Smooth muscle cell (in vitro differentiated cells): ENCODE measurements around the gene CNOT8. TPM values are rescaled to one million over a fixed set of nuclear protein-coding genes. Genes with fewer than 3 reads are reported as not detected.

Experiments
- DNase-seq: peaks from one replicate; lab custom pipeline; 2025; ENCODE audit not compliant: unreplicated experiment; lab: John Stamatoyannopoulos, UW
- H2AFZ ChIP-seq: fragments of 200-600 bp; sonication (generic); 2 replicates; pipeline ENCODE4 v1.6.0; 2016; ENCODE audit warnings: antibody characterized with exemption, low read depth, mild to moderate bottlenecking
- H3F3A ChIP-seq: fragments of 200-600 bp; sonication (generic); 2 replicates; pipeline ENCODE4 v1.6.0; 2017; ENCODE audit warnings: antibody characterized with exemption, low read depth
- H3K27ac ChIP-seq: fragments of 200-600 bp; sonication (generic); 2 replicates; pipeline ENCODE4 v1.5.1; 2016; ENCODE audit warnings: low read depth, mild to moderate bottlenecking
- H3K27me3 ChIP-seq: fragments of 200-600 bp; sonication (generic); 2 replicates; pipeline ENCODE4 v1.6.1; 2016; ENCODE audit warnings: low read depth, mild to moderate bottlenecking
- H3K36me3 ChIP-seq: fragments of 200-600 bp; sonication (generic); 2 replicates; pipeline ENCODE4 v1.5.1; 2016; ENCODE audit warnings: low read depth
- H3K4me1 ChIP-seq: fragments of 200-600 bp; sonication (generic); 2 replicates; pipeline ENCODE4 v1.5.1; 2016; ENCODE audit warnings: low read depth
- H3K4me2 ChIP-seq: fragments of 200-600 bp; sonication (generic); 2 replicates; pipeline ENCODE4 v1.6.0; 2016; ENCODE audit warnings: mild to moderate bottlenecking
- H3K4me3 ChIP-seq: fragments of 200-600 bp; sonication (generic); 2 replicates; pipeline ENCODE4 v1.5.1; 2016; ENCODE audit warnings: mild to moderate bottlenecking
- H3K79me2 ChIP-seq: fragments of 200-600 bp; sonication (generic); 2 replicates; pipeline ENCODE4 v1.6.0; 2016; ENCODE audit warnings: low read depth, mild to moderate bottlenecking
- H3K9ac ChIP-seq: fragments of 200-600 bp; sonication (generic); 2 replicates; pipeline ENCODE4 v1.6.0; 2016; ENCODE audit warnings: low read depth
- H3K9me3 ChIP-seq: fragments of 200-600 bp; sonication (generic); replicated peaks from 2 replicates; pipeline ENCODE4 v1.5.1; 2016; ENCODE audit warnings: low read depth
- H4K20me1 ChIP-seq: fragments of 200-600 bp; sonication (generic); 2 replicates; pipeline ENCODE4 v1.6.0; 2016; ENCODE audit warnings: low read depth
- CTCF ChIP-seq: fragments of 200-600 bp; sonication (generic); IDR thresholded peaks from 2 replicates; pipeline ENCODE4 v1.5.1; 2017; ENCODE audit warnings: borderline replicate concordance, mild to moderate bottlenecking, antibody characterized with exemption; ENCODE audit not compliant: insufficient read depth, poor library complexity, severe bottlenecking
- WGBS: methylation state at CpG from one replicate; pipeline ENCODE4 v1.1.7; 2016; ENCODE audit warnings: low lambda C conversion rate; 5-methylcytosine and 5-hydroxymethylcytosine counted together
- polyA plus RNA-seq: library from polyadenylated mRNA; unstranded; fragments of >200 nt; fragmentation: Nextera tagmentation; extraction: Ambion mirVana; gene quantifications from 2 replicates; pipeline ENCODE4 v1.2.1, GENCODE V29; 2016
- total RNA-seq: library from RNA; depleted of rRNA; stranded (reverse); fragments of >200 nt; gene quantifications from 2 replicates; pipeline ENCODE4 v1.2.3, GENCODE V29; 2014

The CNOT8 gene
- total and polyA plus RNA-seq, 2 experiments from 2014 or later: 54.9 to 76.4 TPM

GRCh38 chr5:154865466-154866184 is 7.2 kb downstream of the CNOT8 start:
- Histone ChIP-seq H3K9me3 (no peaks in the 10 kb centered on the region), H3K27ac (no peak overlapping the region), H3K9ac (no peak overlapping the region), H3K27me3 (no peaks in the 10 kb centered on the region), H3F3A (no peaks in the 10 kb centered on the region), H2AFZ (no peak overlapping the region), H3K4me3 (no peak overlapping the region), H3K36me3 (peaks cover under 1% of the 10 kb centered on the region), H3K79me2 (peaks cover 72% of the 10 kb centered on the region), H4K20me1 (peaks cover 98% of the 10 kb centered on the region), H3K4me2 (no peak overlapping the region), H3K4me1 (peaks cover 2% of the 10 kb centered on the region)
- no peak for DNase-seq
- WGBS: 87% methylated on average over 5 of the region's 5 CpGs
- TF ChIP-seq CTCF: no peak

GRCh38 chr5:154866841-154867240 is 8.4 kb downstream of the CNOT8 start:
- no peak for TF ChIP-seq CTCF
- H2AFZ ChIP-seq: no peak overlapping the region
- no peaks in the 10 kb centered on the region for H3K9me3 ChIP-seq
- no peaks in the 10 kb centered on the region for H3K27me3 ChIP-seq
- no peak for DNase-seq
- 99% methylated on average over 2 of the region's 2 CpGs for WGBS
- H3F3A ChIP-seq: peaks cover 4% of the 10 kb centered on the region
- H3K4me2 ChIP-seq: no peak overlapping the region
- H3K27ac ChIP-seq: no peak overlapping the region
- no peak overlapping the region for H3K4me3 ChIP-seq
- H3K36me3 ChIP-seq: peaks cover 9% of the 10 kb centered on the region
- H3K79me2 ChIP-seq: peaks cover 60% of the 10 kb centered on the region
- H3K9ac ChIP-seq: no peak overlapping the region
- peaks cover 91% of the 10 kb centered on the region for H4K20me1 ChIP-seq
- H3K4me1 ChIP-seq: no peaks in the 10 kb centered on the region

GRCh38 chr5:154868702-154869101 is 10.3 kb downstream of the CNOT8 start:
- peaks cover 18% of the 10 kb centered on the region for H3K36me3 ChIP-seq
- H3K27ac ChIP-seq: no peak overlapping the region
- H3K4me3 ChIP-seq: no peak overlapping the region
- TF ChIP-seq CTCF: no peak
- H4K20me1 ChIP-seq: peaks cover 82% of the 10 kb centered on the region
- peaks cover 4% of the 10 kb centered on the region for H3F3A ChIP-seq
- peaks cover 41% of the 10 kb centered on the region for H3K79me2 ChIP-seq
- no peak overlapping the region for H2AFZ ChIP-seq
- no peaks in the 10 kb centered on the region for H3K4me1 ChIP-seq
- DNase-seq: no peak
- no peak overlapping the region for H3K9ac ChIP-seq
- H3K27me3 ChIP-seq: no peaks in the 10 kb centered on the region
- 89% methylated on average over 5 of the region's 5 CpGs for WGBS
- H3K9me3 ChIP-seq: no peaks in the 10 kb centered on the region
- H3K4me2 ChIP-seq: no peak overlapping the region

- Histone ChIP-seq H3K36me3 (peaks cover 35% of the 10 kb centered on the region), H3K4me3 (no peak overlapping the region), H2AFZ (no peak overlapping the region), H3K27ac (no peak overlapping the region), H3K4me2 (no peak overlapping the region), H3K9ac (no peak overlapping the region), H4K20me1 (peaks cover 56% of the 10 kb centered on the region), H3F3A (peaks cover 7% of the 10 kb centered on the region), H3K79me2 (peaks cover 11% of the 10 kb centered on the region), H3K4me1 (no peaks in the 10 kb centered on the region), H3K9me3 (no peaks in the 10 kb centered on the region), H3K27me3 (no peaks in the 10 kb centered on the region)
- WGBS: 96% methylated on average over 4 of the region's 4 CpGs
- DNase-seq: no peak
- TF ChIP-seq CTCF: no peak
These were observed 13.3 kb downstream of the CNOT8 start for GRCh38 chr5:154871734-154872133.
